HEK293 (cell line): ENCODE measurements around the gene LYSMD2.

Experiments
- CTCF ChIA-PET: fragments of 350-600 bp; formaldehyde crosslinking; extraction: SDS; loops from one replicate; lab custom pipeline; 2021; ENCODE audit warnings: antibody characterized with exemption; lab: Yijun Ruan, JAX
- POLR2A ChIA-PET: fragments of 300-600 bp; formaldehyde crosslinking; extraction: SDS; loops from one replicate; lab custom pipeline; 2020; ENCODE audit warnings: antibody characterized with exemption, inconsistent platforms; lab: Yijun Ruan, JAX
- H3K27ac ChIP-seq: fragments of 200-500 bp; sonication (Bioruptor generic); 2 replicates; pipeline ENCODE4 v1.5.1; 2014; ENCODE audit warnings: low read depth, low read length, control low read depth, inconsistent platforms; ENCODE audit errors: extremely low read depth
- H3K36me3 ChIP-seq, 2 experiments: fragments of 200-500 bp in 1 of 2; sonication (Bioruptor generic) in 1 of 2; 1 replicate in 1 of 2; 2 replicates in 1 of 2; pipeline ENCODE4 v1.5.1; 2014 to 2017; ENCODE audit warnings: inconsistent platforms in 2 of 2, low read length in 2 of 2; ENCODE audit not compliant: control insufficient read depth in 2 of 2, insufficient read depth in 1 of 2
- H3K4me1 ChIP-seq: fragments of 200-500 bp; sonication (Bioruptor generic); 2 replicates; pipeline ENCODE4 v1.5.1; 2014; ENCODE audit warnings: mild to moderate bottlenecking, low read length, inconsistent platforms; ENCODE audit not compliant: control insufficient read depth, insufficient read depth
- H3K4me3 ChIP-seq: 2 replicates; pipeline ENCODE4 v1.5.1; 2011; ENCODE audit warnings: low read depth, mild to moderate bottlenecking, control low read depth, low read length, moderate library complexity
- H3K9me3 ChIP-seq: fragments of 200-500 bp; sonication (Bioruptor generic); 2 replicates; pipeline ENCODE4 v1.5.1; 2014; ENCODE audit warnings: low read depth, low read length, inconsistent platforms; ENCODE audit not compliant: control insufficient read depth, insufficient read depth
- GLI2 ChIP-seq: fragments of 450-650 bp; formaldehyde crosslinking; IDR thresholded peaks from 2 replicates; pipeline ENCODE4; 2017; ENCODE audit warnings: missing biosample characterization, missing genetic modification characterization, low read depth, borderline replicate concordance
- HOXA7 ChIP-seq: sonication (generic); formaldehyde crosslinking; IDR thresholded peaks from 2 replicates; pipeline ENCODE4 v1.8.1; 2022; ENCODE audit warnings: missing genetic modification reagents, borderline replicate concordance
- KLF1 ChIP-seq: fragments of 450-650 bp; formaldehyde crosslinking; IDR thresholded peaks from 2 replicates; pipeline ENCODE4 v1.5.1; 2016; ENCODE audit warnings: missing biosample characterization, missing genetic modification characterization
- KLF9 ChIP-seq: fragments of 450-650 bp; formaldehyde crosslinking; IDR thresholded peaks from 2 replicates; pipeline ENCODE4 v1.5.1; 2016; ENCODE audit warnings: missing biosample characterization, missing genetic modification characterization, low read depth
- MEIS1 ChIP-seq: sonication (generic); formaldehyde crosslinking; IDR thresholded peaks from 2 replicates; pipeline ENCODE4 v1.8.1; 2022; ENCODE audit warnings: missing genetic modification reagents, mild to moderate bottlenecking, borderline replicate concordance
- MZF1 ChIP-seq: fragments of 450-650 bp; formaldehyde crosslinking; IDR thresholded peaks from 2 replicates; pipeline ENCODE4 v1.5.1; 2017; ENCODE audit warnings: missing biosample characterization, missing genetic modification characterization, borderline replicate concordance
- PBX3 ChIP-seq: sonication (generic); formaldehyde crosslinking; IDR thresholded peaks from 2 replicates; pipeline ENCODE4 v1.8.1; 2022; ENCODE audit warnings: mild to moderate bottlenecking, moderate library complexity, missing genetic modification reagents
- SP2 ChIP-seq: fragments of 450-650 bp; formaldehyde crosslinking; IDR thresholded peaks from 2 replicates; pipeline ENCODE4 v1.5.1; 2016; ENCODE audit warnings: missing biosample characterization, missing genetic modification characterization
- TRIM28 ChIP-seq: IDR thresholded peaks from 2 replicates; pipeline ENCODE4 v1.6.1; 2011; ENCODE audit warnings: low read length, control low read depth, borderline replicate concordance
- YY1 ChIP-seq: fragments of 450-650 bp; formaldehyde crosslinking; IDR thresholded peaks from 2 replicates; pipeline ENCODE4 v1.5.1; 2018; ENCODE audit warnings: missing biosample characterization, missing genetic modification characterization
- ZBTB10 ChIP-seq: fragments of 450-650 bp; formaldehyde crosslinking; IDR thresholded peaks from 2 replicates; pipeline ENCODE4 v1.5.1; 2016; ENCODE audit warnings: missing biosample characterization, missing genetic modification characterization
- ZBTB49 ChIP-seq: fragments of 450-650 bp; formaldehyde crosslinking; IDR thresholded peaks from 2 replicates; pipeline ENCODE4 v1.5.1; 2016; ENCODE audit warnings: missing biosample characterization, missing genetic modification characterization, low read depth
- ZNF146 ChIP-seq: fragments of 450-650 bp; formaldehyde crosslinking; IDR thresholded peaks from 2 replicates; pipeline ENCODE4 v1.5.1; 2016; ENCODE audit warnings: missing biosample characterization, missing genetic modification characterization
- ZNF157 ChIP-seq: fragments of 450-650 bp; formaldehyde crosslinking; IDR thresholded peaks from 2 replicates; pipeline ENCODE4 v1.5.1; 2016; ENCODE audit warnings: missing biosample characterization, missing genetic modification characterization
- ZNF292 ChIP-seq: fragments of 450-650 bp; formaldehyde crosslinking; IDR thresholded peaks from 2 replicates; pipeline ENCODE4 v1.5.1; 2016; ENCODE audit warnings: low read depth, missing biosample characterization, missing genetic modification characterization, borderline replicate concordance
- ZNF311 ChIP-seq: fragments of 450-650 bp; formaldehyde crosslinking; IDR thresholded peaks from 2 replicates; pipeline ENCODE4 v1.5.1; 2017; ENCODE audit warnings: missing biosample characterization, missing genetic modification characterization, borderline replicate concordance
- ZNF354C ChIP-seq: fragments of 450-650 bp; formaldehyde crosslinking; IDR thresholded peaks from 2 replicates; pipeline ENCODE4 v1.5.1; 2016; ENCODE audit warnings: missing biosample characterization, missing genetic modification characterization, low read depth, borderline replicate concordance
- ZNF398 ChIP-seq: fragments of 450-650 bp; formaldehyde crosslinking; IDR thresholded peaks from 2 replicates; pipeline ENCODE4 v1.5.1; 2017; ENCODE audit warnings: missing biosample characterization, missing genetic modification characterization
- ZNF423 ChIP-seq: fragments of 450-650 bp; formaldehyde crosslinking; IDR thresholded peaks from 2 replicates; pipeline ENCODE4 v1.5.1; 2016; ENCODE audit warnings: missing biosample characterization, missing genetic modification characterization
- ZNF433 ChIP-seq: fragments of 450-650 bp; formaldehyde crosslinking; IDR thresholded peaks from 2 replicates; pipeline ENCODE4 v1.5.1; 2016; ENCODE audit warnings: missing biosample characterization, missing genetic modification characterization, low read depth
- ZNF473 ChIP-seq: fragments of 450-650 bp; formaldehyde crosslinking; IDR thresholded peaks from 2 replicates; pipeline ENCODE4 v1.5.1; 2017; ENCODE audit warnings: missing biosample characterization, missing genetic modification characterization
- ZNF529 ChIP-seq: fragments of 450-650 bp; formaldehyde crosslinking; IDR thresholded peaks from 2 replicates; pipeline ENCODE4 v1.5.1; 2017; ENCODE audit warnings: missing genetic modification characterization, missing biosample characterization; ENCODE audit not compliant: insufficient replicate concordance
- ZNF585B ChIP-seq: fragments of 450-650 bp; formaldehyde crosslinking; IDR thresholded peaks from 2 replicates; pipeline ENCODE4 v1.5.1; 2016; ENCODE audit warnings: missing biosample characterization, missing genetic modification characterization
- ZNF623 ChIP-seq: fragments of 450-650 bp; formaldehyde crosslinking; IDR thresholded peaks from 2 replicates; pipeline ENCODE4 v1.5.1; 2016; ENCODE audit warnings: missing biosample characterization, missing genetic modification characterization
- ZNF677 ChIP-seq: fragments of 450-650 bp; IDR thresholded peaks from 2 replicates; pipeline ENCODE4 v1.5.0; 2018; ENCODE audit warnings: missing biosample characterization, mild to moderate bottlenecking, missing genetic modification characterization, moderate library complexity
- ZNF776 ChIP-seq: fragments of 450-650 bp; formaldehyde crosslinking; IDR thresholded peaks from 2 replicates; pipeline ENCODE4 v1.5.0; 2017; ENCODE audit warnings: missing biosample characterization, missing genetic modification characterization, borderline replicate concordance
- ZNF777 ChIP-seq: fragments of 450-650 bp; formaldehyde crosslinking; IDR thresholded peaks from 2 replicates; pipeline ENCODE4 v1.5.1; 2017; ENCODE audit warnings: missing biosample characterization, missing genetic modification characterization, borderline replicate concordance
- ZNF791 ChIP-seq: fragments of 450-650 bp; formaldehyde crosslinking; IDR thresholded peaks from 2 replicates; pipeline ENCODE4 v1.5.1; 2016; ENCODE audit warnings: missing biosample characterization, missing genetic modification characterization
- ZNF837 ChIP-seq: fragments of 450-650 bp; formaldehyde crosslinking; IDR thresholded peaks from 2 replicates; pipeline ENCODE4 v1.5.1; 2016; ENCODE audit warnings: missing biosample characterization, missing genetic modification characterization

The LYSMD2 gene

GRCh38 chr15:51692154-51692553, 45.3 kb downstream of the LYSMD2 start:
- Histone ChIP-seq H3K9me3 (no peaks in the 10 kb centered on the region), H3K4me1 (no peaks in the 10 kb centered on the region), H3K27ac (no peak overlapping the region), H3K36me3 (no peaks in the 10 kb centered on the region), H3K4me3 (no peak overlapping the region)
- ChIA-PET POLR2A (no interaction called here), CTCF (interaction anchor here (1.7 kb wide), 1 partner anchor 84 kb away, joined by 4 read pairs; no protein-coding TSS in a partner anchor)
- no peak for TF ChIP-seq ZNF398 (tag by site-specific recombination)
- no peak for TF ChIP-seq YY1
- TF ChIP-seq ZNF423 = no peak
- no peak for TF ChIP-seq MZF1 (tag by site-specific recombination)
- no peak for TF ChIP-seq ZNF292 (tag by site-specific recombination)
- no peak for TF ChIP-seq ZNF433 (tag by site-specific recombination)
- no peak for TF ChIP-seq ZNF354C
- TF ChIP-seq GLI2 (tag by site-specific recombination) = no peak
- no peak for TF ChIP-seq ZNF585B
- no peak for TF ChIP-seq ZNF311 (tag by site-specific recombination)
- no peak for TF ChIP-seq MEIS1 (CRISPR knock-in tag)
- no peak for TF ChIP-seq ZNF791 (tag by site-specific recombination)
- no peak for TF ChIP-seq PBX3 (CRISPR knock-in tag)
- no peak for TF ChIP-seq KLF1
- no peak for TF ChIP-seq ZBTB49 (tag by site-specific recombination)
- TF ChIP-seq TRIM28 = no peak
- no peak for TF ChIP-seq HOXA7 (CRISPR knock-in tag)
- TF ChIP-seq ZNF157 (tag by site-specific recombination) = no peak
- no peak for TF ChIP-seq KLF9 (tag by site-specific recombination)
- no peak for TF ChIP-seq ZNF776 (tag by site-specific recombination)

- Histone ChIP-seq H3K36me3 (no peaks in the 10 kb centered on the region), H3K9me3 (no peaks in the 10 kb centered on the region), H3K27ac (no peak overlapping the region), H3K4me1 (no peaks in the 10 kb centered on the region), H3K4me3 (no peak overlapping the region)
- ChIA-PET CTCF (interaction anchor here (0.6 to 0.7 kb wide), 2 partner anchors 42 to 87 kb away, joined by 3 read pairs; no protein-coding TSS in a partner anchor), POLR2A (no interaction called here)
- TF ChIP-seq ZNF837 (tag by site-specific recombination) = no peak
- TF ChIP-seq ZNF777 = no peak
- no peak for TF ChIP-seq SP2 (tag by site-specific recombination)
- TF ChIP-seq ZBTB10 (tag by site-specific recombination) = no peak
- TF ChIP-seq ZNF529 = no peak
- no peak for TF ChIP-seq KLF1
- no peak for TF ChIP-seq ZNF473 (tag by site-specific recombination)
- TF ChIP-seq ZNF146 = no peak
- TF ChIP-seq ZNF623 (tag by site-specific recombination) = no peak
- TF ChIP-seq ZNF677 (tag by site-specific recombination) = no peak
These were observed 48.6 kb downstream of the LYSMD2 start for GRCh38 chr15:51688863-51689262.
